Measurements from ENCODE around the gene PTPRE. TPM values are rescaled to one million over a fixed set of nuclear protein-coding genes. Genes with fewer than 3 reads are reported as not detected.

The PTPRE gene
- total RNA-seq, 1 experiment from 2014 or later = 0.50 TPM

- Histone ChIP-seq H3K27me3 (replicated peaks; ENCODE audit: control insufficient read depth, insufficient read depth, low read length) (no peaks in the 10 kb centered on the region), H3K9me3 (no peaks in the 10 kb centered on the region), H3K36me3 (ENCODE audit: control insufficient read depth, insufficient read depth, low read length) (no peaks in the 10 kb centered on the region), H3K4me1 (peaks cover 8% of the 10 kb centered on the region), H3K4me3 (ENCODE audit: low read depth, low read length) (no peak overlapping the region)
- H3K36me3 Mint-ChIP-seq (ENCODE audit: insufficient read depth, unreplicated experiment) = no peaks in the 10 kb centered on the region
- H3K9me3 Mint-ChIP-seq (ENCODE audit: unreplicated experiment) = no peaks in the 10 kb centered on the region
- peak overlapping the region; percentile 54 for H3K27ac Mint-ChIP-seq (ENCODE audit: unreplicated experiment)
- intact Hi-C loops (cut with micrococcal nuclease; ENCODE audit: unreplicated experiment) = no loop called here
- POLR2A ChIA-PET = no interaction called here
- H3K4me1 Mint-ChIP-seq (ENCODE audit: low read depth, unreplicated experiment) = peaks cover 10% of the 10 kb centered on the region
- BruUV-seq (replicated peaks) = no TSS peak
- TF ChIP-seq, protein P1, sequence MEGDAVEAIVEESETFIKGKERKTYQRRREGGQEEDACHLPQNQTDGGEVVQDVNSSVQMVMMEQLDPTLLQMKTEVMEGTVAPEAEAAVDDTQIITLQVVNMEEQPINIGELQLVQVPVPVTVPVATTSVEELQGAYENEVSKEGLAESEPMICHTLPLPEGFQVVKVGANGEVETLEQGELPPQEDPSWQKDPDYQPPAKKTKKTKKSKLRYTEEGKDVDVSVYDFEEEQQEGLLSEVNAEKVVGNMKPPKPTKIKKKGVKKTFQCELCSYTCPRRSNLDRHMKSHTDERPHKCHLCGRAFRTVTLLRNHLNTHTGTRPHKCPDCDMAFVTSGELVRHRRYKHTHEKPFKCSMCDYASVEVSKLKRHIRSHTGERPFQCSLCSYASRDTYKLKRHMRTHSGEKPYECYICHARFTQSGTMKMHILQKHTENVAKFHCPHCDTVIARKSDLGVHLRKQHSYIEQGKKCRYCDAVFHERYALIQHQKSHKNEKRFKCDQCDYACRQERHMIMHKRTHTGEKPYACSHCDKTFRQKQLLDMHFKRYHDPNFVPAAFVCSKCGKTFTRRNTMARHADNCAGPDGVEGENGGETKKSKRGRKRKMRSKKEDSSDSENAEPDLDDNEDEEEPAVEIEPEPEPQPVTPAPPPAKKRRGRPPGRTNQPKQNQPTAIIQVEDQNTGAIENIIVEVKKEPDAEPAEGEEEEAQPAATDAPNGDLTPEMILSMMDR (IDR thresholded peaks at IDR 0.05; ENCODE audit: insufficient read depth in 1 of 2, low read depth in 1 of 2, low read length in 1 of 2, severe bottlenecking in 1 of 2, unreplicated experiment in 1 of 2) = no peak
- no peak overlapping the region for H3K4me3 Mint-ChIP-seq (ENCODE audit: unreplicated experiment)
- CTCF ChIA-PET = no interaction called here
- DNase-seq = peak; percentile 51 to 65
- peaks cover 3% of the 10 kb centered on the region for H3K27me3 Mint-ChIP-seq (ENCODE audit: insufficient read depth, unreplicated experiment)
Observed at GRCh38 chr10:127922675-127923366, 15.9 kb downstream of the PTPRE start.

- Histone ChIP-seq H3K4me3 (ENCODE audit: low read depth, low read length) (no peak overlapping the region), H3K9me3 (no peaks in the 10 kb centered on the region), H3K4me1 (peaks cover 8% of the 10 kb centered on the region), H3K27me3 (replicated peaks; ENCODE audit: control insufficient read depth, insufficient read depth, low read length) (no peaks in the 10 kb centered on the region), H3K36me3 (ENCODE audit: control insufficient read depth, insufficient read depth, low read length) (no peaks in the 10 kb centered on the region)
- Mint-ChIP-seq H3K27ac (ENCODE audit: unreplicated experiment) (no peak overlapping the region), H3K27me3 (ENCODE audit: insufficient read depth, unreplicated experiment) (no peaks in the 10 kb centered on the region), H3K4me1 (ENCODE audit: low read depth, unreplicated experiment) (peaks cover 10% of the 10 kb centered on the region), H3K9me3 (ENCODE audit: unreplicated experiment) (no peaks in the 10 kb centered on the region), H3K4me3 (ENCODE audit: unreplicated experiment) (no peak overlapping the region), H3K36me3 (ENCODE audit: insufficient read depth, unreplicated experiment) (no peaks in the 10 kb centered on the region)
- TF ChIP-seq, protein P1 (IDR thresholded peaks at IDR 0.05; ENCODE audit: insufficient read depth in 1 of 2, low read depth in 1 of 2, low read length in 1 of 2, severe bottlenecking in 1 of 2, unreplicated experiment in 1 of 2) = no peak
- ChIA-PET CTCF (no interaction called here), POLR2A (no interaction called here)
- intact Hi-C loops (cut with micrococcal nuclease; ENCODE audit: unreplicated experiment) = no loop called here
- BruUV-seq (replicated peaks) = no TSS peak
- no peak for DNase-seq
Observed at GRCh38 chr10:127923646-127924045, 16.7 kb downstream of the PTPRE start.

- ChIA-PET POLR2A (no interaction called here), CTCF (no interaction called here)
- H3K36me3 ChIP-seq (ENCODE audit: control insufficient read depth, insufficient read depth, low read length) = no peaks in the 10 kb centered on the region
- no peak overlapping the region for H3K4me3 Mint-ChIP-seq (ENCODE audit: unreplicated experiment)
- no peak overlapping the region for H3K27ac Mint-ChIP-seq (ENCODE audit: unreplicated experiment)
- TF ChIP-seq, protein P1 (IDR thresholded peaks at IDR 0.05; ENCODE audit: insufficient read depth in 1 of 2, low read depth in 1 of 2, low read length in 1 of 2, severe bottlenecking in 1 of 2, unreplicated experiment in 1 of 2) = no peak
- no peak overlapping the region for H3K4me3 ChIP-seq (ENCODE audit: low read depth, low read length)
- peaks cover 10% of the 10 kb centered on the region for H3K4me1 Mint-ChIP-seq (ENCODE audit: low read depth, unreplicated experiment)
- BruUV-seq (replicated peaks) = no TSS peak
- no peaks in the 10 kb centered on the region for H3K36me3 Mint-ChIP-seq (ENCODE audit: insufficient read depth, unreplicated experiment)
- no peaks in the 10 kb centered on the region for H3K27me3 ChIP-seq (replicated peaks; ENCODE audit: control insufficient read depth, insufficient read depth, low read length)
- intact Hi-C loops (cut with micrococcal nuclease; ENCODE audit: unreplicated experiment) = no loop called here
- H3K9me3 Mint-ChIP-seq (ENCODE audit: unreplicated experiment) = no peaks in the 10 kb centered on the region
- DNase-seq = no peak
- no peaks in the 10 kb centered on the region for H3K27me3 Mint-ChIP-seq (ENCODE audit: insufficient read depth, unreplicated experiment)
- no peaks in the 10 kb centered on the region for H3K9me3 ChIP-seq
- H3K4me1 ChIP-seq = peaks cover 8% of the 10 kb centered on the region
Observed at GRCh38 chr10:127925471-127926207, 18.7 kb downstream of the PTPRE start.
